OCI-LY7 (cell line): Measurements from ENCODE around the gene CARNS1. TPM values are rescaled to one million over a fixed set of nuclear protein-coding genes. Genes with fewer than 3 reads are reported as not detected.

Experiments
- BruUV-seq: library from RNA; stranded (reverse); fragments of 400-500 nt; replicated peaks from 2 replicates; lab custom pipeline; 2021; lab: Mats Ljungman, UMichigan
- CTCF ChIA-PET: fragments of 300-600 bp; sonication (Branson Sonifier 250); formaldehyde crosslinking; loops from one replicate; lab custom pipeline; 2022; ENCODE audit warnings: antibody characterized with exemption; ENCODE audit not compliant: unreplicated experiment; lab: Charles Lee
- POLR2A ChIA-PET: fragments of 300-600 bp; sonication (Branson Sonifier 250); formaldehyde crosslinking; loops from one replicate; lab custom pipeline; 2022; ENCODE audit warnings: antibody characterized with exemption; lab: Charles Lee
- DNase-seq: peaks from one replicate; pipeline ENCODE4 v3.0.0-alpha.2; 2015; ENCODE audit warnings: low spot score
- H2AFZ ChIP-seq: fragments of 200-600 bp; sonication (generic), shearing (Covaris generic); 2 replicates; pipeline ENCODE4 v1.6.1; 2014; ENCODE audit warnings: mild to moderate bottlenecking, antibody characterized with exemption, low read length, moderate library complexity
- H3K27ac ChIP-seq: fragments of 200-600 bp; sonication (generic); 2 replicates; pipeline ENCODE4 v1.5.1; 2014; ENCODE audit warnings: mixed run types, low read depth, mild to moderate bottlenecking, moderate library complexity, low read length, inconsistent platforms; ENCODE audit not compliant: poor library complexity, severe bottlenecking
- H3K36me3 ChIP-seq: fragments of 200-600 bp; sonication (generic); 2 replicates; pipeline ENCODE4 v1.6.1; 2014; ENCODE audit warnings: mild to moderate bottlenecking, antibody characterized with exemption, low read length, moderate library complexity, mixed read lengths; ENCODE audit not compliant: insufficient read depth
- H3K4me1 ChIP-seq: fragments of 200-600 bp; sonication (generic); 2 replicates; pipeline ENCODE4 v1.5.1; 2014; ENCODE audit warnings: mild to moderate bottlenecking, low read length; ENCODE audit not compliant: insufficient read depth, poor library complexity, severe bottlenecking
- H3K4me2 ChIP-seq: fragments of 200-600 bp; sonication (generic); 2 replicates; pipeline ENCODE4 v1.6.1; 2014; ENCODE audit warnings: mild to moderate bottlenecking, low read length
- H3K4me3 ChIP-seq: fragments of 200-600 bp; sonication (generic); 2 replicates; pipeline ENCODE4 v1.5.1; 2014; ENCODE audit warnings: mild to moderate bottlenecking, low read depth, low read length; ENCODE audit not compliant: poor library complexity, severe bottlenecking
- H3K79me2 ChIP-seq: fragments of 200-600 bp; sonication (generic); 2 replicates; pipeline ENCODE4 v1.6.1; 2016; ENCODE audit warnings: low read depth, mild to moderate bottlenecking, low read length, moderate library complexity, mixed read lengths; ENCODE audit not compliant: insufficient read depth
- H3K9me2 ChIP-seq: fragments of 200-600 bp; sonication (generic); 2 replicates; pipeline ENCODE4 v1.6.1; 2016; ENCODE audit warnings: mild to moderate bottlenecking, low read length, mixed read lengths; ENCODE audit not compliant: insufficient read depth
- H3K9me3 ChIP-seq: fragments of 200-600 bp; sonication (generic); 2 replicates; pipeline ENCODE4 v1.6.1; 2014; ENCODE audit warnings: mild to moderate bottlenecking, mixed run types, low read length, mixed read lengths
- H4K20me1 ChIP-seq: fragments of 200-600 bp; sonication (generic); 2 replicates; pipeline ENCODE4 v1.6.1; 2014; ENCODE audit warnings: mild to moderate bottlenecking, antibody characterized with exemption, low read length, moderate library complexity, mixed read lengths; ENCODE audit not compliant: insufficient read depth
- CTCF ChIP-seq: fragments of 200-600 bp; sonication (generic); conservative IDR thresholded peaks from 2 replicates; pipeline ENCODE4 v1.5.1; 2014; ENCODE audit warnings: mild to moderate bottlenecking, antibody characterized with exemption, low read length, moderate library complexity, mixed read lengths
- EZH2phosphoT487 ChIP-seq: fragments of 200-600 bp; sonication (generic); IDR thresholded peaks from 2 replicates; pipeline ENCODE4 v1.6.1; 2018; ENCODE audit warnings: low read depth, borderline replicate concordance, mild to moderate bottlenecking, mixed run types, antibody characterized with exemption, low read length, moderate library complexity, mixed read lengths
- intact Hi-C: fragments of 100-400 bp; cut with micrococcal nuclease; formaldehyde crosslinking; loops from one replicate; pipeline ENCODE4 v1.10.0; 2022; ENCODE audit not compliant: unreplicated experiment
- total RNA-seq, 2 experiments: library from RNA; depleted of rRNA in 1 of 2; stranded (reverse); fragments of >200 nt in 1 of 2; shearing (Covaris generic) in 1 of 2; gene quantifications; 2 replicates each; pipeline ENCODE4 v1.2.3, GENCODE V29; 2014 to 2022

CARNS1 gene
- total RNA-seq, 2 experiments from 2014 or later = 0.06 to 0.21 TPM

- H3K4me3 ChIP-seq = peak overlapping the region; percentile 79
- no peak for TF ChIP-seq EZH2phosphoT487
- peak; percentile 82 for DNase-seq
- H4K20me1 ChIP-seq = no peaks in the 10 kb centered on the region
- peaks cover 24% of the 10 kb centered on the region; the same call in 1 of the 2 replicates for H3K79me2 ChIP-seq
- POLR2A ChIA-PET = interaction anchor here (0.9 kb wide), 1 partner anchor 18 kb away, joined by 3 read pairs; the partner anchor contains the start of gene RAD9A
- BruUV-seq = no TSS peak
- no peak overlapping the region for H2AFZ ChIP-seq
- H3K36me3 ChIP-seq = peaks cover 47% of the 10 kb centered on the region
- intact Hi-C loops = loop anchor here (2.0 to 10.0 kb wide), 4 partner anchors 27 to 235 kb away; partner anchors contain the start of genes PTPRCAP and TMEM134
- no peaks in the 10 kb centered on the region for H3K9me2 ChIP-seq
- peaks cover 86% of the 10 kb centered on the region for H3K4me1 ChIP-seq
- H3K4me2 ChIP-seq = peak overlapping the region; percentile 73
- H3K9me3 ChIP-seq = no peaks in the 10 kb centered on the region
- peak overlapping the region; percentile 97 for H3K27ac ChIP-seq
- CTCF ChIA-PET = no interaction called here
Measured at GRCh38 chr11:67409781-67410368, 5.6 kb upstream of the CARNS1 start.

- DNase-seq = no peak
- Histone ChIP-seq H3K9me2 (no peaks in the 10 kb centered on the region), H4K20me1 (no peaks in the 10 kb centered on the region), H3K27ac (peak overlapping the region; percentile 97), H3K4me3 (peak overlapping the region; percentile 79), H3K9me3 (no peaks in the 10 kb centered on the region), H3K4me2 (peak overlapping the region; percentile 73), H3K79me2 (peaks cover 19% of the 10 kb centered on the region; the same call in 1 of the 2 replicates), H3K4me1 (peaks cover 81% of the 10 kb centered on the region), H2AFZ (no peak overlapping the region), H3K36me3 (peaks cover 46% of the 10 kb centered on the region)
- TF ChIP-seq EZH2phosphoT487 (no peak), CTCF (no peak)
- POLR2A ChIA-PET = no interaction called here
- CTCF ChIA-PET = no interaction called here
- intact Hi-C loops = no loop called here
- no TSS peak for BruUV-seq
Measured at GRCh38 chr11:67410369-67410831, 5.1 kb upstream of the CARNS1 start.

GRCh38 chr11:67410984-67411784 lies 4.3 kb upstream of the CARNS1 start:
- H3K9me3 ChIP-seq = no peaks in the 10 kb centered on the region
- no peaks in the 10 kb centered on the region for H3K9me2 ChIP-seq
- POLR2A ChIA-PET = interaction anchor here (0.8 kb wide), 1 partner anchor 9 kb away, joined by 3 read pairs; no protein-coding TSS in a partner anchor
- no TSS peak for BruUV-seq
- H3K4me1 ChIP-seq = peaks cover 76% of the 10 kb centered on the region
- DNase-seq = no peak
- H3K4me3 ChIP-seq = no peak overlapping the region
- H3K79me2 ChIP-seq = peaks cover 11% of the 10 kb centered on the region; the same call in 1 of the 2 replicates
- no peaks in the 10 kb centered on the region for H4K20me1 ChIP-seq
- TF ChIP-seq CTCF (no peak), EZH2phosphoT487 (no peak)
- peak overlapping the region; percentile 12 for H3K27ac ChIP-seq
- CTCF ChIA-PET = interaction anchor here (1.6 kb wide), 1 partner anchor 10 kb away, joined by 4 read pairs; no protein-coding TSS in a partner anchor
- intact Hi-C loops = no loop called here
- no peak overlapping the region for H2AFZ ChIP-seq
- peaks cover 38% of the 10 kb centered on the region for H3K36me3 ChIP-seq
- peak overlapping the region; percentile 73 for H3K4me2 ChIP-seq
